GM20431 (cell line): ENCODE measurements around the gene PIMREG.

Experiments
- in situ Hi-C: fragments of 300-500 bp; cut with MseI, MboI; formaldehyde crosslinking; loops from one replicate; pipeline ENCODE4 v1.15.0; 2020; ENCODE audit warnings: low sequenced_read_pairs; ENCODE audit not compliant: unreplicated experiment

The PIMREG gene

DNA sequence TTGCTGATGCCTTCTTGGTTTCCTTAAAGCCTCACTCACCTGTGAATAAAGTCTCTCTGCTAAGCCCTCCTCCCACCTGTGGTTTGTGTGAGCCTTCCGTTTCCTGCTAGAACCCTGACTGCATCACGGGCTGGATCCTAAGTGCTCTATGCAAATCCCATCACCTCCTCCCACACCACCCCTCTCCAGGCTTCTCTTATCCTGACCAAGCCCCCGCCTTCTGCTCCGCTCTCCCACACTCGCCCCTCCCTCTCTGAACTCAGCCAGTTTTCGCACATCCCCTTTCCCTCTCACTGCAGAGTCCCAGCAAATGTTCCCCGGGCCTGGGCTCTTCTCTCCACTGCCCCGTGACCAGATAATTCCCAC lies 51.8 kb downstream of the PIMREG start:
- in situ Hi-C loops = no loop called here

DNA sequence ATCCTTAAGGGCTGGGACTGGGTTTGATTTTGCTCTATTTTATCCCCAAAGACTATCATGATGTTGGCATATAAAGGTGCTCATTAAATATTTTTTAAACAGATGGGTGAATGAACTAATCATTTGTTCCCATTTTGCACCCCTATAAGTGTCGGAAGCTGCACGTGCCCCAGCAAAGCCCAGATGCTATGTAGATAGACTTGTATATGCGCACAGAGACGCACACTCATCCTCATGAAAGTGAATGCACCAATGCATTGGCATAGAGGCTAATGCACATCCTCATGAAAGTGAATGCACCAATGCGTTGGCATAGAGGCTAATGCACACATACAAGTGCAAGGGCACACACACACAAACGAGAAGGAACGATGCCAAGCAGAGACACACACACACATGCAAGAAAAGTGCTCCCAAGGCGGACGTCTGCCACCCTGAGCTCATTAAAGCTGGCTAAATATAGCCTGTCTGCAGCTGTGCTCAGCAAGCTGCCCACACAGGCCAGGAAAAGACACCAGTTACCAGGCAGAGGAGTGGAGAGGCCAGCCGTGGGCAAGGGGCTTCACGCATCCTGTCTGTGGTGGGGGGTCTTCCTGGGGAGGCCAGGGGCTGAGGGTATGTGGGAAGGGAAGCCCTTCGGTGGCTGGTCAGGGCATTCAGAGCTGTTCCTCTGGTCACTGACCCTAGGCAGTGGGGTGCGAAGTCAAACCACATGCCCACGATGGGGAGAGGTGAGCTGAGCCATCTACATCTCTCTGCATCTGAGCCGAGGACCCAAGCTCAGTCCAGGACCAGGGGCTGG lies 52.6 kb downstream of the PIMREG start:
- in situ Hi-C loops = no loop called here

DNA sequence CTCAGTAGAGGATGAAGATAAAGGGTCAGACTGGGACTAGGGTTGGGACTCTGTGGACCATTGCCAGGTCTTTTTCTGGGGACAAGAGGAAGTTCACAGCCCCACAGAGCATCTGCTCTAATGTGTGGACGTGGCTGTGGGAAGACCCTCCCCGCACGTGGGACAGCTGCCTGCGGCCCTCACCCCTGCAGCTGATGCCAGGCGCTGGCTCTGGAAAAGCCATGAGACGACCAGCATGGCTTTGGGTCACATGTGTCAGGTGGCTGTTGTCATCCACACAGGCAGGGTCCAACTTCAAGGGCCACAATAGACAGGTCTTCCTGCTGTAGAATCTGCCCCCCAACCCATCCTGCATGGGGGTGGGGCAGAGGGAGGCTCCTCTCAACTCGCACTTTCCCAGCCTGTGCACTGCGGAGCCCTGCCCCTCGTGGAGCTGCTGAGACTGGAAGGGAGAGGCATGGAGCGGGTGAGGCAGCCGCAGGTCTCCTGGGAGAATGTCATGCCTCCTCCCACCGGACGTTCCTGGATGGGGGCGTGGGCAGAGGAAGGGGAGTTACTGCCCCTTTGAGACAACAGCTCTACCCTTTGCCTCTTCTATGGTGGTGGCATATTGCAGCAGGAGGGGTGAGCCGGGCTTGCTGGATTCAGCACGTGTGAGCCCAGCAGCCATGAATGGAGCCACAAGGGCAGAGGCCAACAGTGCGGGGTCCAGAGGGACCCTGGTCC lies 53.4 kb downstream of the PIMREG start:
- in situ Hi-C loops = no loop called here

DNA sequence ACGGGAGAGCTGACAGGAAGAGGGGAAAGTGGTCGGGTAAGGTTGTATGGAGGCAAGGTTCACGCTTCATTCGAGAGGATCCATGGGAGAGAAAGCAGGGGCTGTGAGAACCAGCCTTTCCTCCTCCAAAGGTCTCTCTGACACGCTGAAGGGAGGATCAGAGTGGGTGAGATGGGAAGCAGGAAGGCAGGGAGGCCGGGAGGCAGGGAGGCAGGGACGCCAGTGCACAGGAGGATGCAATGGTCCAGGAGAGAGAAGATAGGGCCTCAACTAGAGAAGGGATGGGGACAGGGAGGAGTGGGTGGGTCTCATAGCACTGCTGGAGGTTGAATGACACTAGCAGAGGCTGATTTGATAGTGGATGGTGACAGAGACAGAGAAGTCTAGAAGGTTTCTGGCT lies 54.1 kb downstream of the PIMREG start:
- in situ Hi-C loops = no loop called here

DNA sequence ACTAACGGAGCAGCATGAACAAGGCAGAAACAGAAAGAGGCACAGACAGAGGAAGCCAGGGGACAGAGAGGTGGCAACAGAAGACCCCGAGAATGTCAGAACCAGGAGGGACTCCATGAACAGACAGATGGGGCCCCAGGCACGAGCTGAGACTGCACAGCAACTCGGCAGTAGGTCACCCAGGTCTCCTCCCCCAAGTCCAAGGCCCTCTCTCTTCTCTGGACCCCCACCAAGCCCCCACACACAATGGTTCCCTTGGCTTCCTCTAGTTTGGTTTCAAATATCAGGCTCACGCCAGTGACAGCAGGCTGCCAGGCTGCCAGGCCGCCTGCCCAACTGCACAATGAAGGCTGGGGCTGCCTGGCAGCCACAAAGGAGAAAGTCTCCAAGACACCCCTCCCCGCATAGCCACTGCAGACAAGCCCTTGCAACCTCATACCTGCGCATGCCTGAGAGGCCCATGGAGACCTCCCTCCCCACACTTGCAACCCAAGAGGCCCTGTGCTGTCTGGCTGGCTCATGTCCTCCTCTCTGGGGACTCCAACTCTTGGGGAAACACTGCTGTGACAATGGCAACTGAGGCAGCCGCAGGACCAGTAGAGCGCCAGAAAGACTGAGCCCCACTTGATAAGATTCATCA lies 54.8 kb downstream of the PIMREG start:
- in situ Hi-C loops = no loop called here
